SK-MEL-5 (cell line): ENCODE data around the gene CNTN3. TPM values are rescaled to one million over a fixed set of nuclear protein-coding genes. Genes with fewer than 3 reads are reported as not detected.

ENCODE experiments used
- DNase-seq: peaks from one replicate; pipeline ENCODE4 v3.0.0-alpha.2; 2016; ENCODE audit warnings: low read depth, low spot score
- in situ Hi-C: cut with HindIII; loops from 2 replicates; pipeline ENCODE4 v1.10.0; 2016; ENCODE audit warnings: low sequenced_read_pairs, high pct_unique_total_duplicates, low pct_unique_long_range_greater_than_20kb
- total RNA-seq: library from RNA; depleted of rRNA; stranded (reverse); fragments of >200 nt; shearing (Covaris generic); gene quantifications from 2 replicates; pipeline ENCODE4 v1.2.3, GENCODE V29; 2014

Gene CNTN3
- total RNA-seq, 1 experiment from 2014 or later, result 0.37 TPM

GRCh38 chr3:74575857-74576256, 38.6 kb downstream of the CNTN3 start:
- in situ Hi-C loops, result no loop called here
- DNase-seq, result no peak

GRCh38 chr3:74571118-74571517, 43.3 kb downstream of the CNTN3 start:
- no peak for DNase-seq
- in situ Hi-C loops, result no loop called here
